Peyer's patch (tissue), 4 donors: ENCODE results near the gene MEGF9. TPM values are rescaled to one million over a fixed set of nuclear protein-coding genes. Genes with fewer than 3 reads are reported as not detected.
"Not testable (repeated sequence)": the region's sequence is repeated elsewhere in the genome, so short reads cannot be mapped to it uniquely, and the experiment has no call there.

ENCODE experiments used
- DNase-seq, 3 donors: peaks; one replicate each; pipeline ENCODE4 v3.0.0-alpha.2; 2017 to 2019
- H3K27ac ChIP-seq, 4 donors: fragments of 200-600 bp; sonication (generic); one replicate each; pipeline ENCODE4 v1.5.1; 2016 to 2019
- H3K27me3 ChIP-seq, 2 donors: fragments of 200-600 bp; sonication (generic); one replicate each; pipeline ENCODE4 v1.5.1; 2019
- H3K36me3 ChIP-seq, 3 donors: fragments of 200-600 bp; sonication (generic); one replicate each; pipeline ENCODE4 v1.5.1; 2016 to 2019
- H3K4me1 ChIP-seq, 4 donors: fragments of 200-600 bp; sonication (generic); one replicate each; pipeline ENCODE4 v1.5.1; 2016 to 2019
- H3K4me3 ChIP-seq, 4 donors: fragments of 200-600 bp; sonication (generic); 1 replicate in 3 of 4; 2 replicates in 1 of 4; pipeline ENCODE4 v1.5.1; 2016 to 2019; ENCODE audit warnings: mild to moderate bottlenecking in 1 of 4
- H3K9me3 ChIP-seq, 4 donors: fragments of 200-600 bp; sonication (generic); one replicate each; pipeline ENCODE4 v1.5.1; 2016 to 2019; ENCODE audit warnings: mild to moderate bottlenecking in 1 of 4
- CTCF ChIP-seq, 6 experiments: fragments of 450-650 bp in 4 of 6; fragments of 200-600 bp in 2 of 6; sonication (generic) in 1 of 6; IDR thresholded peaks; one replicate each; pipeline ENCODE4 v1.5.1; 2017 to 2019; ENCODE audit warnings: antibody characterized with exemption in 6 of 6, mild to moderate bottlenecking in 3 of 6, moderate library complexity in 1 of 6
- POLR2A ChIP-seq, 2 donors: fragments of 450-650 bp; IDR thresholded peaks; one replicate each; pipeline ENCODE4 v1.5.1; 2017; ENCODE audit warnings: antibody characterized with exemption in 2 of 2, mild to moderate bottlenecking in 2 of 2, moderate library complexity in 2 of 2
- total RNA-seq, 4 donors: library from RNA; depleted of rRNA; stranded (reverse); fragments of >200 nt; gene quantifications; one replicate each; pipeline ENCODE4 v1.1.0, GENCODE V29; 2016

Gene MEGF9
- total RNA-seq, 4 donors from 2014 or later, result 8.1 to 15.1 (median 11.5) TPM

GRCh38 chr9:120630333-120630732 is 83.9 kb downstream of the MEGF9 start:
- no peak overlapping the region for H3K4me3 ChIP-seq
- no peak for DNase-seq
- H3K27ac ChIP-seq, result no peak overlapping the region
- TF ChIP-seq CTCF (IDR thresholded peaks at IDR 0.05), result no peak
- TF ChIP-seq POLR2A (IDR thresholded peaks at IDR 0.05), result no peak
- H3K27me3 ChIP-seq, result no peaks in the 10 kb centered on the region
- no peaks in the 10 kb centered on the region for H3K4me1 ChIP-seq
- H3K36me3 ChIP-seq, result no peaks in the 10 kb centered on the region
- no peaks in the 10 kb centered on the region for H3K9me3 ChIP-seq

GRCh38 chr9:120628925-120629497 is 85.3 kb downstream of the MEGF9 start:
- not testable (repeated sequence) for H3K36me3 ChIP-seq, DNase-seq, H3K4me1 ChIP-seq, H3K4me3 ChIP-seq, H3K9me3 ChIP-seq, H3K27me3 ChIP-seq, H3K27ac ChIP-seq

- H3K9me3 ChIP-seq, result no peaks in the 10 kb centered on the region
- H3K36me3 ChIP-seq, result no peaks in the 10 kb centered on the region
- TF ChIP-seq POLR2A (IDR thresholded peaks at IDR 0.05), result no peak
- TF ChIP-seq CTCF (IDR thresholded peaks at IDR 0.05), result no peak
- H3K4me1 ChIP-seq, result no peaks in the 10 kb centered on the region
- no peak overlapping the region for H3K27ac ChIP-seq
- no peak overlapping the region for H3K4me3 ChIP-seq
- no peaks in the 10 kb centered on the region for H3K27me3 ChIP-seq
- no peak for DNase-seq
These were observed 85.9 kb downstream of the MEGF9 start for GRCh38 chr9:120628207-120628924.

- Histone ChIP-seq H3K36me3 (no peaks in the 10 kb centered on the region), H3K27ac (no peak overlapping the region), H3K4me1 (no peaks in the 10 kb centered on the region), H3K9me3 (no peaks in the 10 kb centered on the region), H3K27me3 (no peaks in the 10 kb centered on the region), H3K4me3 (no peak overlapping the region)
- TF ChIP-seq POLR2A (IDR thresholded peaks at IDR 0.05) (no peak), CTCF (IDR thresholded peaks at IDR 0.05) (no peak)
- DNase-seq, result no peak
These were observed 87.2 kb downstream of the MEGF9 start for GRCh38 chr9:120627073-120627472.

- Histone ChIP-seq H3K36me3 (no peaks in the 10 kb centered on the region), H3K9me3 (no peaks in the 10 kb centered on the region), H3K27me3 (no peaks in the 10 kb centered on the region), H3K4me1 (no peaks in the 10 kb centered on the region), H3K27ac (no peak overlapping the region), H3K4me3 (no peak overlapping the region)
- DNase-seq, result no peak
- TF ChIP-seq CTCF (IDR thresholded peaks at IDR 0.05), result no peak
- no peak for TF ChIP-seq POLR2A (IDR thresholded peaks at IDR 0.05)
These were observed 87.8 kb downstream of the MEGF9 start for GRCh38 chr9:120626512-120626911.

GRCh38 chr9:120625222-120625621 is 89.0 kb downstream of the MEGF9 start:
- Histone ChIP-seq H3K4me1 (no peaks in the 10 kb centered on the region), H3K27me3 (no peaks in the 10 kb centered on the region), H3K36me3 (no peaks in the 10 kb centered on the region), H3K27ac (no peak overlapping the region), H3K9me3 (no peaks in the 10 kb centered on the region), H3K4me3 (no peak overlapping the region)
- no peak for DNase-seq
- TF ChIP-seq CTCF (IDR thresholded peaks at IDR 0.05) (no peak), POLR2A (IDR thresholded peaks at IDR 0.05) (no peak)
